Hepatocyte (in vitro differentiated cells): ENCODE results near the gene VAV2.

Experiments used
- EZH2 ChIP-seq: fragments of 200-600 bp; sonication (generic); IDR thresholded peaks from 2 replicates; pipeline ENCODE4 v1.6.1; 2016; ENCODE audit warnings: antibody characterized with exemption, mild to moderate bottlenecking, borderline replicate concordance
- TF ChIP-seq, protein P1 (sequence below): fragments of 200-600 bp; sonication (generic); IDR thresholded peaks from 2 replicates; pipeline ENCODE4 v1.5.1; 2016; ENCODE audit warnings: antibody characterized with exemption, mild to moderate bottlenecking; ENCODE audit not compliant: poor library complexity

DNA sequence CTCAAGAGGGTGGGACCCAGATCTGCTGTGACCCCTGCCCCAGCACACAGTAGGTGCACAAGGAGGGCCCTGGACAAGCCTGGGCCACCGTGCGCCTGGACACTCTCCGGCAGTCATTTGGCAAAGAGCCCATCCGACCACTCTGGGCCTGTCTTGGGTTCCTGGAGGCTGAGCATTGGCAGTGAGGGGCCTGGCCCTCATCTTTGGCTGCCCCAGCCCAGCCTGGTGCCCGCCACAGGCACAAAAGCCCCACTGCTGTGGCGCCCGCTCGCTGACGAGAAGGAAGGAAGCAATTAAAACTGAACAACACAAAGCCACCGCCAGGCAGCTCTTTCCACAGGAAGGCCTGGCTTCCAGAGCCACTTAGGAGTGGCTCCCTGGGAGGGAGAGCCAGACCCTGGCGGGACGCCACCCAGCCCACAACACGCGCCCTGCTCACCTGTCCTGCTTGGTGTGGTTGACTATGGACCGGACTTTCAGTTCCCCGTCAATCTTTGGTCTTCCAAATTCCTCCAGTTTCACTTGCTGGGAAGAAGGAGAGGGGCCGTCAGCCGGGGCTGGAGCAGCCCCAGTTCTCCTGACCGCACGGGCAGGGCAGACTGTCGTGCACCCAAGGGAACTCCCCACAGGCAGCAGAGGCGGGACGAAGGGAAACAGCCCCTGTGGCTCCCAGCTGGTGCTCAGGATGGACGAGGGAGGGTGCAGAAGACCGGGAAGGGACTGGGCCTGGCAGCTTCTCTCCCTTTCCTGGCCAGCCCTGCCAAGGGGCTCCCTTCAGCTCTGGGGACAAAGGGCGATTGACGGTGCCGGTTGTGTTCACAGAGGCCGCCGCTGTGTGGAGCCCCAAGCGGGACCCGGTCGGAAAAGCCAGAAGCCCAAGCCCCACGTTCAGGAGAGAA, 203.1 kb downstream of the VAV2 start:
- TF ChIP-seq, protein P1, sequence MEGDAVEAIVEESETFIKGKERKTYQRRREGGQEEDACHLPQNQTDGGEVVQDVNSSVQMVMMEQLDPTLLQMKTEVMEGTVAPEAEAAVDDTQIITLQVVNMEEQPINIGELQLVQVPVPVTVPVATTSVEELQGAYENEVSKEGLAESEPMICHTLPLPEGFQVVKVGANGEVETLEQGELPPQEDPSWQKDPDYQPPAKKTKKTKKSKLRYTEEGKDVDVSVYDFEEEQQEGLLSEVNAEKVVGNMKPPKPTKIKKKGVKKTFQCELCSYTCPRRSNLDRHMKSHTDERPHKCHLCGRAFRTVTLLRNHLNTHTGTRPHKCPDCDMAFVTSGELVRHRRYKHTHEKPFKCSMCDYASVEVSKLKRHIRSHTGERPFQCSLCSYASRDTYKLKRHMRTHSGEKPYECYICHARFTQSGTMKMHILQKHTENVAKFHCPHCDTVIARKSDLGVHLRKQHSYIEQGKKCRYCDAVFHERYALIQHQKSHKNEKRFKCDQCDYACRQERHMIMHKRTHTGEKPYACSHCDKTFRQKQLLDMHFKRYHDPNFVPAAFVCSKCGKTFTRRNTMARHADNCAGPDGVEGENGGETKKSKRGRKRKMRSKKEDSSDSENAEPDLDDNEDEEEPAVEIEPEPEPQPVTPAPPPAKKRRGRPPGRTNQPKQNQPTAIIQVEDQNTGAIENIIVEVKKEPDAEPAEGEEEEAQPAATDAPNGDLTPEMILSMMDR, result no peak
- no peak for TF ChIP-seq EZH2
